HepG2 (cell line): ENCODE results near the gene PRM2. TPM values are rescaled to one million over a fixed set of nuclear protein-coding genes. Genes with fewer than 3 reads are reported as not detected.

Experiments
- ARNTL ChIP-seq: sonication (generic); formaldehyde crosslinking; IDR thresholded peaks from 2 replicates; pipeline ENCODE4 v1.4.0; 2020; ENCODE audit warnings: mild to moderate bottlenecking, missing genetic modification reagents
- DRAP1 ChIP-seq: IDR thresholded peaks from 2 replicates; pipeline ENCODE4 v1.6.1; 2016; ENCODE audit warnings: missing genetic modification reagents, missing compliant biosample characterization
- FOXA1 ChIP-seq, 2 experiments: fragments of 450-650 bp in 1 of 2; sonication (generic) in 1 of 2; formaldehyde crosslinking in 1 of 2; IDR thresholded peaks; 2 replicates each; pipeline versions ENCODE4 v1.4.0 to v1.6.1; 2016 to 2020; ENCODE audit warnings: missing genetic modification reagents in 1 of 2
- GABPA ChIP-seq, 2 experiments: IDR thresholded peaks; 2 replicates each; pipeline ENCODE4 v1.6.1; 2011 to 2016; ENCODE audit warnings: low read depth in 2 of 2, low read length in 1 of 2, missing biosample characterization in 1 of 2, missing genetic modification characterization in 1 of 2
- GMEB1 ChIP-seq: sonication (generic); formaldehyde crosslinking; IDR thresholded peaks from 2 replicates; pipeline ENCODE4 v1.5.1; 2020; ENCODE audit warnings: missing genetic modification reagents, mild to moderate bottlenecking, borderline replicate concordance
- HNRNPL ChIP-seq: fragments of 200-400 bp; formaldehyde crosslinking; IDR thresholded peaks from 2 replicates; pipeline ENCODE4 v1.6.1; 2017; ENCODE audit warnings: mild to moderate bottlenecking, low read depth, low read length
- KMT2B ChIP-seq: IDR thresholded peaks from 2 replicates; pipeline ENCODE4 v1.6.1; 2016; ENCODE audit warnings: missing genetic modification reagents, missing compliant biosample characterization
- SNAPC2 ChIP-seq: sonication (generic); formaldehyde crosslinking; IDR thresholded peaks from 2 replicates; pipeline ENCODE4 v1.8.1; 2022; ENCODE audit warnings: mild to moderate bottlenecking, missing genetic modification reagents
- SP4 ChIP-seq: sonication (generic); formaldehyde crosslinking; IDR thresholded peaks from 2 replicates; pipeline ENCODE4 v1.8.1; 2023; ENCODE audit warnings: mild to moderate bottlenecking, missing genetic modification reagents
- ZBED4 ChIP-seq: sonication (generic); formaldehyde crosslinking; IDR thresholded peaks from 2 replicates; pipeline ENCODE4 v1.4.0; 2020; ENCODE audit warnings: missing genetic modification reagents, borderline replicate concordance
- ZNF143 ChIP-seq: sonication (generic); formaldehyde crosslinking; IDR thresholded peaks from 2 replicates; pipeline ENCODE4 v1.4.0; 2020; ENCODE audit warnings: missing genetic modification reagents
- ZNF33A ChIP-seq: sonication (generic); formaldehyde crosslinking; IDR thresholded peaks from 2 replicates; pipeline ENCODE4 v1.5.1; 2020; ENCODE audit warnings: missing genetic modification reagents, mild to moderate bottlenecking, moderate library complexity, borderline replicate concordance
- ZNF652 ChIP-seq: IDR thresholded peaks from 2 replicates; pipeline ENCODE4 v1.6.1; 2016; ENCODE audit warnings: low read depth, borderline replicate concordance
- polyA plus RNA-seq, 8 experiments: library from polyadenylated mRNA; depleted of rRNA in 3 of 8; stranded (reverse) in 7 of 8; unstranded in 1 of 8; fragments of >200 nt; fragmentation: Illumina TruSeq in 4 of 8; extraction: Trizol in 4 of 8; gene quantifications; 2 replicates each; pipeline versions ENCODE4 v1.2.1 to v1.2.3, GENCODE V29; 2011 to 2016; ENCODE audit warnings: low read depth in 4 of 8, missing spikeins in 1 of 8, mixed read lengths in 1 of 8; ENCODE audit not compliant: insufficient read depth in 1 of 8
- total RNA-seq, 5 experiments: library from RNA; depleted of rRNA; stranded (reverse); fragments of >200 nt; fragmentation: Illumina TruSeq; extraction: Trizol; gene quantifications; 2 replicates each; pipeline ENCODE4 v1.2.3, GENCODE V29; 2016; ENCODE audit warnings: low read depth in 1 of 5

PRM2 gene
- total and polyA plus RNA-seq, 2 of the 13 experiments (the other 11 are each of a cell fraction or from before 2014, with no cell fraction given): 0.54 TPM; not detected in 1

GRCh38 chr16:11296706-11297491 lies 20.6 kb upstream of the PRM2 start (continued):
- TF ChIP-seq SNAPC2 (CRISPR knock-in tag): no peak
- TF ChIP-seq ZNF652 (CRISPR knock-in tag): 0 out of 2 replicates have a peak, but pooled peaks have one; percentile 9
- TF ChIP-seq GMEB1 (CRISPR knock-in tag): no peak
- no peak for TF ChIP-seq SP4 (CRISPR knock-in tag)
- no peak for TF ChIP-seq FOXA1 (IDR thresholded peaks at IDR 0.05)
- TF ChIP-seq FOXA1 (CRISPR knock-in tag; IDR thresholded peaks at IDR 0.05): peak; percentile 94
- peak; percentile 80 for TF ChIP-seq ARNTL (CRISPR knock-in tag)
- TF ChIP-seq ZBED4 (CRISPR knock-in tag): peak; percentile 72; the same call in 1 of the 2 replicates
- TF ChIP-seq ZNF33A (CRISPR knock-in tag): no peak
- no peak for TF ChIP-seq GABPA (IDR thresholded peaks at IDR 0.05; ENCODE audit: low read depth, low read length)
- TF ChIP-seq GABPA (CRISPR knock-in tag; IDR thresholded peaks at IDR 0.05; ENCODE audit: low read depth): peak; percentile 28; the same call in 1 of the 2 replicates
- no peak; the same call in 1 of the 2 replicates for TF ChIP-seq KMT2B (CRISPR knock-in tag)
- TF ChIP-seq HNRNPL: no peak
- TF ChIP-seq DRAP1 (CRISPR knock-in tag): peak; percentile 77
- 0 out of 2 replicates have a peak, but pooled peaks have one; percentile 40 for TF ChIP-seq ZNF143
